Right lobe of liver (tissue), 4 donors: ENCODE results near the gene GATM.

Experiments used
- POLR2A ChIP-seq: fragments of 450-650 bp; IDR thresholded peaks from one replicate; pipeline ENCODE4 v1.6.1; 2017; ENCODE audit warnings: antibody characterized with exemption, mild to moderate bottlenecking
- TF ChIP-seq, protein P1 (sequence below), 4 donors: fragments of 200-600 bp in 3 of 4; fragments of 450-650 bp in 1 of 4; IDR thresholded peaks; one replicate each; pipeline versions ENCODE4 v1.5.1 to v1.8.0; 2016 to 2022; ENCODE audit warnings: antibody characterized with exemption in 4 of 4, mild to moderate bottlenecking in 2 of 4
- donor health status: DM: no; HTN: no; CAD: no.
- donor health status: DM: no; HTN: no; CAD: no.
- donor health status: DM: no; HTN: yes; CAD: no.

DNA sequence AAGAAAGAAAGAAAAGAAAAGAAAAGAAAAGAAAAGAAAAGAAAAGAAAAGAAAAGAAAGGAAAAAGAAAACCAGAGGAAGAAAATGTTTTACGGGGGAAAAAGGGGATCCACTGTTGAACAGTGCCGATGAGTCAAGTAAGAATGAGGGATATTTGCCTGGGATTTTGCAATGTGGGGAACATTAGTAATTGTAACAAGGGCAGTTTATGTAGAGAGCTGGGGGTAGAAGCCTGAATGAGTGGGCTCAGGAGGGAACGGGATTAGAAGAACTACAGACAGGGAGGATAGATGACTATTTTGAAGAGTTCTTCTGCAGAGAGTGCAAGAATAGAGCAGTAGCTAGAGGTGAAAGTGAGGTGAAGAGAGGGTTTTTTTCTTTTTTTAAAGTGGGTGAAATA, 28.7 kb downstream of the GATM start:
- TF ChIP-seq, protein P1, sequence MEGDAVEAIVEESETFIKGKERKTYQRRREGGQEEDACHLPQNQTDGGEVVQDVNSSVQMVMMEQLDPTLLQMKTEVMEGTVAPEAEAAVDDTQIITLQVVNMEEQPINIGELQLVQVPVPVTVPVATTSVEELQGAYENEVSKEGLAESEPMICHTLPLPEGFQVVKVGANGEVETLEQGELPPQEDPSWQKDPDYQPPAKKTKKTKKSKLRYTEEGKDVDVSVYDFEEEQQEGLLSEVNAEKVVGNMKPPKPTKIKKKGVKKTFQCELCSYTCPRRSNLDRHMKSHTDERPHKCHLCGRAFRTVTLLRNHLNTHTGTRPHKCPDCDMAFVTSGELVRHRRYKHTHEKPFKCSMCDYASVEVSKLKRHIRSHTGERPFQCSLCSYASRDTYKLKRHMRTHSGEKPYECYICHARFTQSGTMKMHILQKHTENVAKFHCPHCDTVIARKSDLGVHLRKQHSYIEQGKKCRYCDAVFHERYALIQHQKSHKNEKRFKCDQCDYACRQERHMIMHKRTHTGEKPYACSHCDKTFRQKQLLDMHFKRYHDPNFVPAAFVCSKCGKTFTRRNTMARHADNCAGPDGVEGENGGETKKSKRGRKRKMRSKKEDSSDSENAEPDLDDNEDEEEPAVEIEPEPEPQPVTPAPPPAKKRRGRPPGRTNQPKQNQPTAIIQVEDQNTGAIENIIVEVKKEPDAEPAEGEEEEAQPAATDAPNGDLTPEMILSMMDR (IDR thresholded peaks at IDR 0.05), result no peak
- no peak for TF ChIP-seq POLR2A
